GM12892 (cell line): ENCODE measurements around the gene SCIN.
A peak's percentile ranks its signal among the peaks of the same experiment; 100 is the strongest.
"Not testable (repeated sequence)": the region's sequence is repeated elsewhere in the genome, so short reads cannot be mapped to it uniquely, and the experiment has no call there.

Source experiments
- DNase-seq: peaks from one replicate; pipeline ENCODE4 v3.0.0; 2011; ENCODE audit not compliant: insufficient read length
- FAIRE-seq: peaks from 2 replicates; lab custom pipeline; 2011; peaks lifted over from hg19 to GRCh38; lab: Jason Lieb, UNC
- POLR2A ChIP-seq: IDR thresholded peaks from 2 replicates; pipeline ENCODE4 v1.6.1; 2011; ENCODE audit warnings: low read depth, low read length, control low read depth
- POLR2AphosphoS5 ChIP-seq: IDR thresholded peaks from 2 replicates; pipeline ENCODE4 v1.6.1; 2011; ENCODE audit warnings: low read depth, low read length, control low read depth
- TAF1 ChIP-seq: IDR thresholded peaks from 2 replicates; pipeline ENCODE4 v1.6.1; 2011; ENCODE audit warnings: low read depth, mild to moderate bottlenecking, control low read depth, low read length, borderline replicate concordance

The SCIN gene

GRCh38 chr7:12661581-12661980, 91.1 kb downstream of the SCIN start:
- DNase-seq, result no peak
- FAIRE-seq, result no peak

GRCh38 chr7:12670000-12670729, 99.6 kb downstream of the SCIN start:
- DNase-seq (no peak), FAIRE-seq (no peak)
- TF ChIP-seq POLR2A (no peak), TAF1 (no peak), POLR2AphosphoS5 (no peak)

More at GRCh38 chr7:12661581-12661980, 91.1 kb downstream of the SCIN start:
- no peak for TF ChIP-seq POLR2A
- TF ChIP-seq TAF1, result no peak
- no peak for TF ChIP-seq POLR2AphosphoS5

- FAIRE-seq (no peak), DNase-seq (no peak)
- no peak for TF ChIP-seq POLR2A
- no peak for TF ChIP-seq POLR2AphosphoS5
- TF ChIP-seq TAF1, result no peak
These were observed 100.4 kb downstream of the SCIN start for GRCh38 chr7:12670743-12671520.

GRCh38 chr7:12673436-12673835, 102.9 kb downstream of the SCIN start:
- not testable (repeated sequence) for FAIRE-seq, DNase-seq

GRCh38 chr7:12674053-12674452, 103.5 kb downstream of the SCIN start:
- FAIRE-seq (no peak), DNase-seq (no peak)
- no peak for TF ChIP-seq POLR2AphosphoS5
- TF ChIP-seq POLR2A, result no peak
- no peak for TF ChIP-seq TAF1

- DNase-seq, result no peak
- TF ChIP-seq TAF1, result no peak
- TF ChIP-seq POLR2AphosphoS5, result no peak
- no peak for FAIRE-seq
These were observed 104.3 kb downstream of the SCIN start for GRCh38 chr7:12674861-12675260.

- DNase-seq (no peak), FAIRE-seq (no peak)
- TF ChIP-seq POLR2AphosphoS5 (no peak), TAF1 (no peak), POLR2A (no peak)
These were observed 113.4 kb downstream of the SCIN start for GRCh38 chr7:12683678-12684585.

GRCh38 chr7:12684733-12685132, 114.2 kb downstream of the SCIN start:
- no peak for TF ChIP-seq TAF1
- TF ChIP-seq POLR2A, result no peak
- DNase-seq (no peak), FAIRE-seq (no peak)

- no peak for FAIRE-seq
- TF ChIP-seq POLR2AphosphoS5, result no peak
- TF ChIP-seq TAF1, result no peak
- TF ChIP-seq POLR2A, result no peak
- DNase-seq, result no peak
These were observed 115.0 kb downstream of the SCIN start for GRCh38 chr7:12685550-12685949.

GRCh38 chr7:12686234-12686890, 115.8 kb downstream of the SCIN start:
- peak; percentile 84 for FAIRE-seq
- TF ChIP-seq POLR2A (no peak), TAF1 (no peak), POLR2AphosphoS5 (no peak)
- DNase-seq, result peak; percentile 59
